NCI-H345 treated with DMSO at 0.1 percent for 48 hours (cell line): ENCODE results near the gene TNFRSF18.

Source experiments
- DNase-seq: peaks from one replicate; lab custom pipeline; 2025; ENCODE audit not compliant: unreplicated experiment; lab: John Stamatoyannopoulos, UW

Gene TNFRSF18

GRCh38 chr1:1167398-1167821, 39.0 kb downstream of the TNFRSF18 start:
- no peak for DNase-seq

DNA sequence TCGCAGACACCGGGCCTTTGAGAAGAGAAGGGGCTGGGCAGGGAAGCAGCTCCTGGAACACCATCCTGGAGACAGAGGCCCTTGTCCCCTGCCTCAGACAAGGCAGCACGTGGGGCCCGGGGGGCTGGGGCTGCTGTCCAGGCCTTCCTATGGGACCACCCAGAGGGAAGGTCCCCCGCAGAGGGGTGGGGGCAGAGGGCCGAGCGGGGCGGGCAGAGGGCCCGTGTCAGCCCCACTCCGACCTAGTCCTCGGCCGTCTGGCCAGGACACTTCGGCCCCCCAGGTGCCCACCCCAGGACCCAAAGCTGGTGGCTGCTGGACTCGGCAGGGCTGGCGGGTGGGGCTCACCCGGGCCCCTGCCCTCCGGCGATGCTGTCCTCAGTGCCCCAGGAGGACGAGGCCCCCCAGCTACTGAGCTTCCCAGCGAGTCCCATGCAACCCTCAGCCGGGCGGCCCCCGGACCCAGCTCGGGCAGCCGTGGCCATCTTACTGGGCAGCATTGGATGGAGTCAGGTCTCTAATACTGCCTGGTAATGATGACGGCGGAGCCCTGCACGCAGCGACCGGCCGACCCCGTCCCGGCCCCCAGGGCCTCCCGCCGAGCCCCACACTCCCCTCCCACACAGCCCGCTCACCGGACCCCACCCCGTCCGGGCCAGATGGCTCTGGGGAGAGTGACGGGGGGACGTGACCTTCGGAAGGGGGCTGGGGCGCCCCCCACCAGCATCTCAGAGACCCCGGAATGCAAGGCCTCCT, 39.6 kb downstream of the TNFRSF18 start:
- no peak for DNase-seq

GRCh38 chr1:1165900-1166421, 40.4 kb downstream of the TNFRSF18 start:
- DNase-seq: no peak

DNA sequence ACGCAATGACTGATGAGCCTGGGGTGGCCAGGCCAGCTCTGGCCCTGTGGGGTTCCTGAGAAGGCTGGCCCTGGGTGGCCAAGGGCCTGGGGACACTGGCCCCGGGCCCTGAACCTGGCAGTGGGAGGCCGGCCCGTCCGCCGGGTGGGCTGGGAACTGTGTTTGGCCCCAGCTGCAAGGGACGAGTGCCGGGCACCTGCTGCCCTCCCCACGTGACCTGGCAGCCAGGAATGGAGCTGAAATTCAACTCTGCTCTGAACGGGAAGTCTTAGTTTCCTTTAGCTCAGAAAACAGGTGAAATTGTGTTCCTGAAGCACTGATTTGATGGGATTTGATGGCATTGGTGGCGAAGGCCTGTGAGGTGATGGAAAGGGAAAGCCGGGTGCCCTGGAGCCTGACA, 40.9 kb downstream of the TNFRSF18 start:
- DNase-seq: no peak

DNA sequence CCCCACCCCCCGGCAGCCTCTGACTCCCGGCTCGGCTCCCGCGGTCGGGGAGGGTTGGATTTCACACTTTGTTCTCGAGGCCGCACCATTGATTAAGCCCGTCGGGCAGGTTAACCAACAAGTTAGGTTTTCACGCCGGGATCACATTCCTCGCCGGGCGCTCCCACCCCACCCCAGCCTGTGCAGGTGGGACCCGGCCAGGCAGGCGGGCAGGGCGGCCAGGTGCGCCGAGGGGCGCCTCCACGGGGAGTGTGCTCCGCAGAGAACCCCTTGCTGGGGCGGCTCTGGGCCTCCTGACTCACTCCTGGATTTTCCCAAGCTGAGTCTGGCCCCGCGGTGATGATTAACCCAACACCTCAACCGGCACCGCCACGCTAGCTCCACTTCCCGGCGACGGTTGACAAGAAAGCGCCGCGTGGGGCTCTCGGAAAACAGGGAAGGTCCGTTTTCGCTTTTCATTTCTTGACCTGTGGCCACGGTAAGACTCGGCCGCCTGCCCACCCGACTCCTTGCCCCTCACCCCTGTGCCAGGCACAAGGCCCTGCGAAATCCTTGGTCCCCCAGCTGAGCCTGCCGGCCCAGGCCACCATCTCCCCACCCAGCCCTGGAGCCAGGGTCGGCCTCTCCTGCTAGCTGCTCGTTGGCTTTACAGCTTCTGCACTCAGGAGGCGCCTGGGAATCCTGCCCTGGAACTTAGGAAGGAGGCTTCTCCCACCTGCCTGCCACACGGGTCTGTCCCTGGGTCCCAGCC, 41.5 kb downstream of the TNFRSF18 start:
- no peak for DNase-seq

- DNase-seq: no peak
Observed at GRCh38 chr1:1164361-1164700, 42.1 kb downstream of the TNFRSF18 start.

DNA sequence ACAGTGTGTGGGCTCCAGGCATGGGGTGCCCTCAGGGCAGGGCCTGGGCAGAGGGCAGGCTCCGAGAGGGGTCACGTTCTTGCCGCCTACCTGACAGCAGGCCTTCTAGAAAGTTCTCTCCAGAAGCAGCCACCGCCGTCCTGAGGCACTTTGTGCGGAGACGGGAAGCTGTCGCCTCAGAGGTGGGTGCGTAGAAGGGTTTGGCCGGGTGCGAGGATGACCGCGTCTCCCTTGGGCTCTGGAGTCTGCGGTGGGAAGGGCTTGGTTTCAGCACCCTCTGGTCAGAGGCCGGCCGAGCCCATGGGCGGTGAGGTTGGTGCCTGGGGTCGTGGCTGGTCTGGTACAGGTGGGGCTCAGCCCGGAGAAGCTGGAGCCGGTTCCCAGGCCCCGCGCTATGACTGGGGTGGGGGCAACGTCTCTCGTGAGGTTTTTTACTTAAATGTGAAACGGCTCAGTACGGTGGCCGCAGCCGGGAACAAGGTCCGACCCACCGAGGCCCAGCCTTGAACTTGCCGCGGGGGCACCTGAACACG, 42.8 kb downstream of the TNFRSF18 start:
- no peak for DNase-seq

DNA sequence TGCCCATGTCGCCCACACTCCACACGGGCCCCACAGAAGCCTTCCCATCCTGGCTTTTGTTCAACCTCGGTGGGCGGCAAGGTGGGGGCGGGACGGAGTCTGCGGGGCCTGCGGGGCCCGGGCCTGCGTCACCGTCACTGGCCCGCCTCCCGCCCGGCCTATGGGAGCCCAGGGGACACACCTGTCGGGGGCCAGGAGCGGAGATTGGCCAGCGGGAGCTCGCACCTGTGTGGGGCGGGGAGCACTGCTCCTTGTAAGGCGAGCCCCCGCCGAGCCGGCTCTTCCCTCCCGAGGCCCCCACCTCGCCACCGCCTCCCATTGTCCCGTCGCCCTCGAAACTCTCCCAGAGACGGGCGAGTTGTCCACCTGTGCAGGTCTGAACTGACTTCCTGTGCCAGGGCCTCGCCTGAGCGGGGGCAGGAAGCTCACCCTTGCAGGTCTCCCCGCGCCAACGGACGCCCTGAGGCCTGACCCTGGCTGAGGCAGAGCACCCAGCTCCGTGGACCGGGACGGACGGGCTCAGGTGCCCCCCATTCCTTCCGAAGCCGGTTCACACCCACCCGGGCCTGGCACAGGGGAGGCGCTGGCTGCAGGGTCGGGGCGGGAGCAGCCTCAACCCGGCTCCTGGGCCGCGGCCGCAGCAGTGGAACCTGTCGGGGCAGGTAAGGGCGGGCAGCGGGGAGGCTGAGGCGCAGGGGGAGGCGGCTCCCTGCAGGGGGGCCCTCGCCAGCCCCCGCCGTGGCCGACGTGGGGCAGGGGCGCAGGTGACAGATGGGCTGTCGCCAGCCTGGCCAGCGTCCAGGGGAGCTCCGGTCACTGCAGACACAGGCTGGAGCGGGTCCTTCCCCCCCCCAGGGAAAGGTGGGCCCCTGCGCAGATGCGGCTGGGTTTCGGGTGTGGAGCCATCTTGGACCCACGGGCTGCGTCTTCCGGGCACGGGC, 43.5 kb downstream of the TNFRSF18 start:
- peak; percentile 80 for DNase-seq

DNA sequence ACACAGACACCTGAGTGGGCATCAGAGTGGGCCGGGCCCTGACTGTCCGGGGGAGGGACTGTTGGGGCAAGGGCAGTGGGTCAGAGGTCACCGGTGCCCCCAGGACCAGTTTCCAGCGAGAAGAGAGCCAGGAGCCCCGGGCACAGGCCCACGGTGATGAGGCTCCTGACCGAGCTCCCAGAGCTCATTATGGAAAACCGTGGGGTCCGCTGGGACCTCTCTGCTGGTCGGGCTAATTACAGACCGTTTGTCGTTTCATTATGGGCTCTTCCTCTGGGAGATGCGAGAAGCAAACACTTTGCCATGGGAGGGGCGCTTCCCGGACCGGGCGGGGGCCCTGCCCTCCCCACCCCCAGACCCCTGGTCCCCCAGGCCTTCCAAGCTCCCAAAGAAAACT, 44.7 kb downstream of the TNFRSF18 start:
- no peak for DNase-seq

DNA sequence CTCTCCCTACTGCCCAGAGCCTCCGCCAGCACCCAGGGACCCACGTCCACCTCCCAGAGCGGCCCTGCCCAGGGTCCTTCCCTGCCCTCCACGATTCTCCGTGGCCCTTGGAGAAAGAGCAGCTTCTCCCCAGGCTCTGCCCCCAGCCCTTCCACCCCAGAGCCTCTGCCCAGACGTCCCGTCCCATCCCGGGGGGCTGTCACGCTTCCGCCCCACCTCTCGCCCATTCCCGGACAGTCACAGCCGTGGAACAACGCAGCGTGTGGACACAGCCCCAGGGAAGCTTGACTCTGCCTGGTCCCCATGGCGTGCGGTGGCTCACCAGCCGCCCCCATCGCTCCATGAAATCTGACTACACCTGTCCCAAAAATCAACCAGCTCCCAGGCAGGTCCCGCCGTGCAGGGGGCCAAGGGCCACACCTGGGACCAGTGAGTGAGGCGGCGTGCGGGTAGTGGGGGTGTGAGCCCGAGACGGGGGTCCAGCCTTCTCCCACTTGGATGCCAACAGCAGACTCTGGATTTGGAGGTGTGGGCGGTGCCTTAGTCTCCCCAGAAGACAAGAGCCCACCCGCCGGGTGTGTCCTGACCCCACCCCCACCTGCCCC, 45.2 kb downstream of the TNFRSF18 start:
- DNase-seq: no peak

GRCh38 chr1:1160281-1160930, 46.0 kb downstream of the TNFRSF18 start:
- DNase-seq: no peak

GRCh38 chr1:1157914-1158710, 48.3 kb downstream of the TNFRSF18 start:
- DNase-seq: no peak

GRCh38 chr1:1157426-1157913, 48.9 kb downstream of the TNFRSF18 start:
- no peak for DNase-seq

- no peak for DNase-seq
Observed at GRCh38 chr1:1157033-1157365, 49.4 kb downstream of the TNFRSF18 start.

GRCh38 chr1:1156140-1157032, 50.0 kb downstream of the TNFRSF18 start:
- no peak for DNase-seq

- no peak for DNase-seq
Observed at GRCh38 chr1:1155258-1155657, 51.1 kb downstream of the TNFRSF18 start.

GRCh38 chr1:1153874-1154273, 52.5 kb downstream of the TNFRSF18 start:
- no peak for DNase-seq
